Effector memory CD8-positive, alpha-beta T cell (primary cell): ENCODE measurements around the gene MAP3K19.
"Not testable (repeated sequence)": the region's sequence is repeated elsewhere in the genome, so short reads cannot be mapped to it uniquely, and the experiment has no call there.

Experiments
- ATAC-seq: fragments of 150-1000 bp; cut with Tn5 transposase; replicated peaks from 2 replicates; pipeline ENCODE4 v1.10.0; 2021; ENCODE audit warnings: mild to moderate bottlenecking, moderate library complexity
- DNase-seq, 3 experiments: peaks; one replicate each; pipeline ENCODE4 v3.0.0; 2021
- H3K27ac Mint-ChIP-seq, 2 donors: one replicate each; pipeline ENCODE4 v1.8.0; 2022; ENCODE audit warnings: mild to moderate bottlenecking in 2 of 2, mixed read lengths in 2 of 2, moderate library complexity in 2 of 2
- H3K27me3 Mint-ChIP-seq, 2 donors: one replicate each; pipeline ENCODE4 v1.8.0; 2022; ENCODE audit warnings: mixed read lengths in 2 of 2
- H3K36me3 Mint-ChIP-seq: one replicate; pipeline ENCODE4 v1.8.0; 2022; ENCODE audit warnings: mild to moderate bottlenecking, moderate library complexity, mixed read lengths; ENCODE audit not compliant: insufficient read depth
- H3K4me1 Mint-ChIP-seq, 2 donors: one replicate each; pipeline ENCODE4 v1.8.0; 2022; ENCODE audit warnings: low read depth in 2 of 2, mixed read lengths in 2 of 2
- H3K4me3 Mint-ChIP-seq, 2 donors: one replicate each; pipeline ENCODE4 v1.8.0; 2022; ENCODE audit warnings: mild to moderate bottlenecking in 2 of 2, mixed read lengths in 2 of 2, moderate library complexity in 2 of 2
- H3K9me3 Mint-ChIP-seq, 2 donors: one replicate each; pipeline ENCODE4 v1.8.0; 2022; ENCODE audit warnings: mixed read lengths in 2 of 2

Gene MAP3K19

DNA sequence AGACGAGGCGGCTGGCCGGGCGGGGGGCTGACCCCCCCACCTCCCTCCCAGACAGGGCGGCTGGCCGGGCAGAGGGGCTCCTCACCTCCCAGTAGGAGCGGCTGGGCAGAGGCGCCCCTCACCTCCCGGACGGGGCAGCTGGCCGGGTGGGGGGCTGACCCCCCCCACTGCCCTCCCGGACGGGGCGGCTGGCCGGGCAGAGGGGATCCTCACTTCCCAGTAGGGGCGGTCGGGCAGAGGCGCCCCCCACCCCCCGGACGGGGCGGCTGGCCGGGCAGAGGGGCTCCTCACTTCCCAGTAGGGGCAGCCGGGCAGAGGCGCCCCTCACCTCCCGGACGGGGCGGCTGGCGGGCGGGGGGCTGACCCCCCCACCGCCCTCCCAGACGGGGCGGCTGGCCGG is 14.0 kb downstream of the MAP3K19 start:
- peaks cover 11 to 18% of the 10 kb centered on the region in 2 donors for H3K27me3 Mint-ChIP-seq
- not testable (repeated sequence) for H3K9me3 Mint-ChIP-seq, H3K36me3 Mint-ChIP-seq, H3K4me1 Mint-ChIP-seq, H3K4me3 Mint-ChIP-seq, ATAC-seq, H3K27ac Mint-ChIP-seq, DNase-seq

DNA sequence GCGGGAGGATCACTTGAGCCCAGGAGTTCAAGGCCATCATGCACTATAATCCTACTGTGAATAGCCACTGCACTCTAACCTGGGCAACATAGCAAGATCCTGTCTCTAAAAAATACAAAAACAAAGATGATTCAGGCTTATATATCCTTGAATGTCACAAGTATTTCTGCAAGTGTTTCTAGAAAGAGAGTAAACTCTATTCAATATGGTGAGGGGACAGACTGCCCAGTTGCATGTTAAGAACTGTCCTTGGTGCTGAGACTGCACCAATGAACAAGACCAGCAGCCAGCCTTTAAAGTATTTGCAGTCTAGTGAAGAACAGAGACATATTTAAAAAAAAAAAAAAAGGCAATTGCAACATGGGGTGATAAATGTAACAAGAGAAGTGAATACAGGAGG is 16.4 kb downstream of the MAP3K19 start:
- no peaks in the 10 kb centered on the region for H3K9me3 Mint-ChIP-seq
- no peak overlapping the region for H3K27ac Mint-ChIP-seq
- no peaks in the 10 kb centered on the region for H3K4me1 Mint-ChIP-seq
- DNase-seq = no peak
- no peaks in the 10 kb centered on the region for H3K36me3 Mint-ChIP-seq
- H3K27me3 Mint-ChIP-seq = peaks cover 11 to 18% of the 10 kb centered on the region in 2 donors
- no peak for ATAC-seq
- no peak overlapping the region for H3K4me3 Mint-ChIP-seq

DNA sequence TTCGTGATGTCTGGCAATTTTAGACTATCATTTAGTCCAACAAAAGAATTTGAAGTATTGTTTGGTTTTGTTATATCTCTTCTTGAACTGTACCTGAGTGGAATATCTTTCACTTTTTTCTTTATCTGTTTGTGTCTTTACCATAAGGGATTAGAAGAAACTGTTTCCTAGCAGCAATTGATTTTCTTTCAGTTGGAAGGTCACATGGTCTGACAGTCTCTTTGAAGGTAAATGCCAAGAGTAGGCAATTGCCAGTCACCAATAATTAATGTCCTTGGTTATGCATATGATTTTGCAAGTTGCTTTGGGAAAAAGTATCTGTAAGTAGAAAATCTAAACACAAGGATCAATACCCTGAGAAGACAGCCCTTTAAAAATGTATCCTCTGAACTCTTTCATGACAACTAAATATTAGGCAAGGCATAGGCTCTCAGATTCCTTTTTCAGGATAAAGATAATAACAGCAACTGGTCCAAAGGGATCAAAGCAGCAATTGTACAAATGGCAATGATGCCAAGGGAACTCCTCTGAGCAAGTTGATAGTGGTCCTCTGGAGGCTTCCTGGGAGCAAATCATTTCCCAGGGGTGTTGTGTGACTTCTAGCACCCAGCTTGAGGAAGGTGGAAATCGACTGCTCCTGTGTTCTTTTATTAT is 17.6 kb downstream of the MAP3K19 start:
- ATAC-seq (no peak), DNase-seq (no peak)
- Mint-ChIP-seq H3K36me3 (no peaks in the 10 kb centered on the region), H3K9me3 (no peaks in the 10 kb centered on the region), H3K27ac (no peak overlapping the region), H3K27me3 (peaks cover 11 to 18% of the 10 kb centered on the region in 2 donors), H3K4me1 (no peaks in the 10 kb centered on the region), H3K4me3 (no peak overlapping the region)

DNA sequence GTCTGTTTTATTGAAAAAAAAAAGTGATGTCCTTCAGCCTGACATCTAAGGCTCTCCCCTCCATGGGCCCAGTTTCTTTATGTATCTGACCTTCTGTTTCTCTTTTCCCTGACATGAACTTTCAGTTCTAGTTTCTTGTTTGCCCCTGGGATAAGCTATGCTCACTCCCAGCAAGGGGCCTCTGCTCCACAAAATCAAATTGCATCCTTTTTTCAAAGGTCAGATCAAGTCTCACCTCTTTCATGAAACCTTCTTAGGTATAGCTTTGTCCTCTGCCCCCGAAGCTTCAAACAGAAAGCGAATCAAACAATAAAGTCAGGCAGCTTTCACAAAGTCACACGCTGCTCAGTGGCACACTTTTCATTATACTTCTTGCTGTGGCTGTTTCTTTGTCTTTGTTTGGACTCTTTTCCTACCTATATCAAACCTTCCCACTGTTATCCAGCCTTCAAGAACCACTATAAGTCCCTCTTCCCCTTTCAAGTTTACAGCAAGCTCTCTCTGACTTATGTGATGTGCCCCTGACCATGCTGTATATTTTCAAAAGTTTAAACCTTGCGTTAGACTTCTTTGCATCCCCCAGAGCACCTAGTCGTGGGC is 23.3 kb downstream of the MAP3K19 start:
- no peak for ATAC-seq
- H3K27me3 Mint-ChIP-seq = no peaks in the 10 kb centered on the region
- no peaks in the 10 kb centered on the region for H3K9me3 Mint-ChIP-seq
- DNase-seq = no peak
- no peak overlapping the region for H3K27ac Mint-ChIP-seq
- no peaks in the 10 kb centered on the region for H3K4me1 Mint-ChIP-seq
- H3K36me3 Mint-ChIP-seq = no peaks in the 10 kb centered on the region
- H3K4me3 Mint-ChIP-seq = no peak overlapping the region

- Mint-ChIP-seq H3K27me3 (no peaks in the 10 kb centered on the region), H3K4me1 (no peaks in the 10 kb centered on the region), H3K9me3 (no peaks in the 10 kb centered on the region), H3K4me3 (no peak overlapping the region), H3K27ac (no peak overlapping the region), H3K36me3 (no peaks in the 10 kb centered on the region)
- DNase-seq (no peak), ATAC-seq (no peak)
Observed at GRCh38 chr2:135022952-135023880, 24.0 kb downstream of the MAP3K19 start.

DNA sequence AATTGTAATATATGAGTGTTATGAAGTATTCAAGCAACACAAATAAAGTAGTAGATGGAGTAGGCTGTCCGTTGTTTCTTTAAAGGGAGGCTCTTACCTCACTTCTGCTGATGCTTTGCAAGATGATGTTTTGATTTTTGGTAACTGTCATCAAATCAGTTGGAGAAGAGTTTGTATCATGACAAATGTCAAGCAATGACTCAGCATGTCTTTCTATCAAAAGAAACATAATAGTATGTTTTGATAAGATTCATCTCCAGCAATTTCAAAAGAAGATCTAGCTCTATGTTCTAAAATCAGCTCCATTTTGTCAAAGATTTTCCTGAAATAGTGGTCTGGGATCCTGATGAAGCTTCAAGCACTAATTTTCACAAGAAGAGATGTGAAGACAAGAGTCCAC is 25.6 kb downstream of the MAP3K19 start:
- Mint-ChIP-seq H3K27ac (no peak overlapping the region), H3K27me3 (no peaks in the 10 kb centered on the region), H3K36me3 (no peaks in the 10 kb centered on the region), H3K9me3 (no peaks in the 10 kb centered on the region), H3K4me3 (no peak overlapping the region), H3K4me1 (no peaks in the 10 kb centered on the region)
- DNase-seq = no peak
- ATAC-seq = no peak

DNA sequence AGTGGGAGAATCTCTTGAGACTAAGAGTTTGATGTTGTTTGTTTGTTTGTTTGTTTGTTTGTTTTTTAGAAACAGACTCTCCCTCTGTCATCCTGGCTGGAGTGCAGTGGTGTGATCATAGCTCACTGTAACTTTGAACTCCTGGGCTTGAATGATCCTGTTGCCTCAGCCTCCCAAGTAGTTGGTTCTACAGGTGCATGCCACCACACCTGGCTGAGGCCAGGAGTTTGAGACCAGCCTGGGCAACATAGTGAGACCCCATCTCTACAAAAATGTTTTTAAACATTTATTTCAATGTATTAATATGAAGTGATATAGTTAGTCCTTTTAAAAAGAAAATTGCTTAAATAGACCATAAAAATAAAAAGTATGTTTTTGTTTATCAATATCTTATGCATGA is 35.6 kb downstream of the MAP3K19 start:
- Mint-ChIP-seq H3K4me3 (no peak overlapping the region), H3K36me3 (no peaks in the 10 kb centered on the region), H3K9me3 (no peaks in the 10 kb centered on the region), H3K27ac (no peak overlapping the region), H3K27me3 (peaks cover 34 to 46% of the 10 kb centered on the region in 2 donors), H3K4me1 (no peaks in the 10 kb centered on the region)
- ATAC-seq (no peak), DNase-seq (no peak)

GRCh38 chr2:135010200-135010942 is 36.9 kb downstream of the MAP3K19 start:
- no peaks in the 10 kb centered on the region for H3K4me1 Mint-ChIP-seq
- H3K27ac Mint-ChIP-seq = no peak overlapping the region
- H3K9me3 Mint-ChIP-seq = no peaks in the 10 kb centered on the region
- H3K27me3 Mint-ChIP-seq = peaks cover 43 to 48% of the 10 kb centered on the region in 2 donors
- H3K36me3 Mint-ChIP-seq = no peaks in the 10 kb centered on the region
- no peak overlapping the region for H3K4me3 Mint-ChIP-seq
- DNase-seq (no peak), ATAC-seq (no peak)

GRCh38 chr2:135009339-135009738 is 37.9 kb downstream of the MAP3K19 start:
- DNase-seq (no peak), ATAC-seq (no peak)
- Mint-ChIP-seq H3K4me3 (no peak overlapping the region), H3K4me1 (peaks cover 1 to 2% of the 10 kb centered on the region in 2 donors), H3K36me3 (no peaks in the 10 kb centered on the region), H3K27me3 (peaks cover 46 to 57% of the 10 kb centered on the region in 2 donors), H3K27ac (no peak overlapping the region), H3K9me3 (no peaks in the 10 kb centered on the region)

GRCh38 chr2:135005753-135006152 is 41.5 kb downstream of the MAP3K19 start:
- no peaks in the 10 kb centered on the region for H3K9me3 Mint-ChIP-seq
- H3K27me3 Mint-ChIP-seq = peaks cover 32 to 43% of the 10 kb centered on the region in 2 donors
- ATAC-seq (no peak), DNase-seq (no peak)
- no peaks in the 10 kb centered on the region for H3K36me3 Mint-ChIP-seq
- no peak overlapping the region for H3K27ac Mint-ChIP-seq
- H3K4me1 Mint-ChIP-seq = peaks cover 4% of the 10 kb centered on the region in 2 donors
- H3K4me3 Mint-ChIP-seq = no peak overlapping the region

DNA sequence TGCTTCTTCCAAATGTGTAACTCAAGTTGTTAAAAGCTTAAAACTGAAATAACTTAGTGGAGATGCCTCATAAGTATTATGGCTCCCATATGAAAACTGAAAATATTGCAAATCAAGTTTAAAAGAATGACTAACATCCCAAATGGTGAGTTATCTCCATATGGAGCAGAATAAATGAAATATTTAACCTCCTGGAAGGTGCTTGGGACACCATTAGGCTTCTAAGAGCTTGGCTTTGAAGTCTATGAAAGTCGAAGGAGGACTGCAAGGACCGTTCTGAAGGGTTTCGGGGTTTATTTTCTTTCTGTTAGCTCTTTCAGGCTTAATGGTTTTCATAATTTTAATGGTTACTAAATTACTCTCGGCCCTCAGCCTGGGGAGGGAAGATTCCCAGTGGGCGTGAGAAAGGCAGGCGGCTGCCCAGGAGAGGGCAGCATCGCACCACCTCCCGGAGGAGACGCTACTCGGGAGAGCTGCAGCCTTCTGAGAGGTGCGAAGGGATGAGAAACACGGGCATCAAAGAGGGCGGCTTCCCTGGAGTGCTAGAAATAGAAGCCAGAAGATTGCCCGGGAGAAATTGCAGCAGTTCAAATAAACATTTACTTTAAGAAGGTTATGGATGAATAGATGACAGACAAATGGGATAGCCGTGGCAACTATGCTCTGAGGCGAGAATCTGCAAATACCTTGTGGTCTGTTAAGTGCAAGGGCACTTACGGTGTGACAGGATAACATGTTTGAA is 43.1 kb downstream of the MAP3K19 start:
- no peak overlapping the region for H3K27ac Mint-ChIP-seq
- H3K9me3 Mint-ChIP-seq = no peaks in the 10 kb centered on the region
- H3K27me3 Mint-ChIP-seq = peaks cover 31 to 38% of the 10 kb centered on the region in 2 donors
- peak; percentile 84 for ATAC-seq
- H3K4me1 Mint-ChIP-seq = peaks cover 4% of the 10 kb centered on the region in 2 donors
- no peaks in the 10 kb centered on the region for H3K36me3 Mint-ChIP-seq
- no peak overlapping the region for H3K4me3 Mint-ChIP-seq
- peak; percentile 51 to 63 (median 58) for DNase-seq

- Mint-ChIP-seq H3K27ac (no peak overlapping the region), H3K9me3 (no peaks in the 10 kb centered on the region), H3K27me3 (peaks cover 29 to 31% of the 10 kb centered on the region in 2 donors), H3K4me3 (no peak overlapping the region), H3K36me3 (no peaks in the 10 kb centered on the region), H3K4me1 (peaks cover 4% of the 10 kb centered on the region in 2 donors)
- no peak for DNase-seq
- no peak for ATAC-seq
Observed at GRCh38 chr2:135002836-135003235, 44.4 kb downstream of the MAP3K19 start.

DNA sequence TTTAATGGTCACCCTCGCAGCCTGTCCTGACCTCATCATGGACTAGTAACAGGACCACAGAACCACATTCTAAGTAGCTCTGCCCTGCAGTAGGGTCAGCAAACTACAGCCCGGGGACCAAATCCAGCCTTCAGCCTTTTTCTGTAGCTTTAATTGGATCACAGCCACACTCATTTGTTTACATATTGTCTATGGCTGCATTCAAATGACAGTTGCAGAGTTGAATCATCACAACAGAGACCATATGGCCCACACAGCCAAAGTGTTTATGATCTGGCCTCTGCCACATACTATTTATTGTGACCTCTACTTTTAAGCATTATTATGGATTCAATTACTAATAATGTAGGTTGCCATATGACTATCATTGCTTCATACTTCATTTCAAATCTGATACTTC is 47.7 kb downstream of the MAP3K19 start:
- ATAC-seq (no peak), DNase-seq (no peak)
- H3K9me3 Mint-ChIP-seq = no peaks in the 10 kb centered on the region
- H3K27me3 Mint-ChIP-seq = peaks cover 5 to 21% of the 10 kb centered on the region in 2 donors
- no peak overlapping the region for H3K27ac Mint-ChIP-seq
- no peak overlapping the region for H3K4me3 Mint-ChIP-seq
- peaks cover 4% of the 10 kb centered on the region for H3K36me3 Mint-ChIP-seq
- H3K4me1 Mint-ChIP-seq = peaks cover 4% of the 10 kb centered on the region in 2 donors
